K562 treated with DMSO at 1 percent for 24 hours (cell line): ENCODE measurements around the gene GOLGA8B. TPM values are rescaled to one million over a fixed set of nuclear protein-coding genes. Genes with fewer than 3 reads are reported as not detected.

Experiments
- total RNA-seq: library from RNA; unstranded; fragments of 300-600 nt; gene quantifications from 2 replicates; pipeline ENCODE4 v1.2.3, GENCODE V29; 2022; ENCODE audit warnings: low read depth; ENCODE audit not compliant: insufficient read depth

GOLGA8B gene
- 28.9 and 33.2 TPM in 2 replicates for total RNA-seq

GRCh38 chr15:34583399-34584329, at the start of gene GOLGA8B:
TSS of gene GOLGA8B (minus strand) at chr15:34583651. CDS start at chr15:34535912, 47,739 bp downstream.

Other genes with a start within 250 kb of the GOLGA8B start
- 8.3 and 9.9 TPM in 2 replicates for gene SLC12A6, start 245.9 kb downstream of the GOLGA8B start, total RNA-seq
- 250 and 274 TPM in 2 replicates for gene NOP10, start 240.5 kb downstream of the GOLGA8B start, total RNA-seq
- not detected in 2 replicates for gene NUTM1, start 240.3 kb downstream of the GOLGA8B start, total RNA-seq
- gene LPCAT4, start 216.5 kb downstream of the GOLGA8B start, total RNA-seq = 19.2 and 21.7 TPM in 2 replicates
- gene GOLGA8A, start 145.8 kb downstream of the GOLGA8B start, total RNA-seq = 16.7 and 23.9 TPM in 2 replicates
- gene GJD2, start 171.3 kb upstream of the GOLGA8B start, total RNA-seq = not detected in 2 replicates
- not detected in 2 replicates for gene ACTC1, start 211.9 kb upstream of the GOLGA8B start, total RNA-seq